Measurements from ENCODE around the gene C1orf210.

C1orf210 gene

GRCh38 chr1:43288058-43288784 is 2.8 kb upstream of the C1orf210 start:
- no peaks in the 10 kb centered on the region for H3K4me1 ChIP-seq (ENCODE audit: insufficient read depth, low read length, severe bottlenecking)
- H3F3A ChIP-seq (ENCODE audit: insufficient read depth, low read length) = no peaks in the 10 kb centered on the region
- H3K9ac ChIP-seq (ENCODE audit: low read length) = no peak overlapping the region
- H3K9me3 ChIP-seq (ENCODE audit: low read length) = no peaks in the 10 kb centered on the region
- no peaks in the 10 kb centered on the region for H3K79me2 ChIP-seq (ENCODE audit: insufficient read depth, low read length)
- no peaks in the 10 kb centered on the region for H3K9me2 ChIP-seq (ENCODE audit: low read depth, low read length)
- no peak overlapping the region for H3K27ac ChIP-seq (ENCODE audit: low read depth, low read length, poor library complexity, severe bottlenecking)
- TF ChIP-seq EZH2 (IDR thresholded peaks at IDR 0.05; ENCODE audit: borderline replicate concordance, low read length) (no peak), CTCF (IDR thresholded peaks at IDR 0.05; ENCODE audit: low read length) (no peak)
- H3K27me3 ChIP-seq (ENCODE audit: insufficient read depth, low read length) = no peaks in the 10 kb centered on the region
- no peaks in the 10 kb centered on the region for H4K20me1 ChIP-seq (ENCODE audit: insufficient read depth, low read length)
- no peaks in the 10 kb centered on the region for H3K36me3 ChIP-seq (ENCODE audit: insufficient read depth, low read length)
- no peak overlapping the region for H2AFZ ChIP-seq (ENCODE audit: low read length)
- no peak overlapping the region for H3K4me3 ChIP-seq (ENCODE audit: low read depth, low read length, poor library complexity, severe bottlenecking)
- H3K4me2 ChIP-seq (ENCODE audit: low read length) = no peak overlapping the region

GRCh38 chr1:43286533-43286932 is 1.2 kb upstream of the C1orf210 start:
- Histone ChIP-seq H3K27ac (ENCODE audit: low read depth, low read length, poor library complexity, severe bottlenecking) (no peak overlapping the region), H3K27me3 (ENCODE audit: insufficient read depth, low read length) (no peaks in the 10 kb centered on the region), H4K20me1 (ENCODE audit: insufficient read depth, low read length) (no peaks in the 10 kb centered on the region), H3F3A (ENCODE audit: insufficient read depth, low read length) (no peaks in the 10 kb centered on the region), H3K9ac (ENCODE audit: low read length) (no peak overlapping the region), H3K4me2 (ENCODE audit: low read length) (no peak overlapping the region), H3K4me3 (ENCODE audit: low read depth, low read length, poor library complexity, severe bottlenecking) (no peak overlapping the region), H3K9me2 (ENCODE audit: low read depth, low read length) (no peaks in the 10 kb centered on the region), H3K36me3 (ENCODE audit: insufficient read depth, low read length) (no peaks in the 10 kb centered on the region), H3K9me3 (ENCODE audit: low read length) (no peaks in the 10 kb centered on the region), H3K4me1 (ENCODE audit: insufficient read depth, low read length, severe bottlenecking) (no peaks in the 10 kb centered on the region), H2AFZ (ENCODE audit: low read length) (no peak overlapping the region), H3K79me2 (ENCODE audit: insufficient read depth, low read length) (no peaks in the 10 kb centered on the region)
- TF ChIP-seq EZH2 (IDR thresholded peaks at IDR 0.05; ENCODE audit: borderline replicate concordance, low read length) = no peak
- no peak for TF ChIP-seq CTCF (IDR thresholded peaks at IDR 0.05; ENCODE audit: low read length)

GRCh38 chr1:43286115-43286514 is 734 bp upstream of the C1orf210 start:
- H3K27me3 ChIP-seq (ENCODE audit: insufficient read depth, low read length) = no peaks in the 10 kb centered on the region
- no peaks in the 10 kb centered on the region for H3K4me1 ChIP-seq (ENCODE audit: insufficient read depth, low read length, severe bottlenecking)
- no peaks in the 10 kb centered on the region for H3K9me3 ChIP-seq (ENCODE audit: low read length)
- H3K9ac ChIP-seq (ENCODE audit: low read length) = no peak overlapping the region
- H3K27ac ChIP-seq (ENCODE audit: low read depth, low read length, poor library complexity, severe bottlenecking) = no peak overlapping the region
- H3F3A ChIP-seq (ENCODE audit: insufficient read depth, low read length) = no peaks in the 10 kb centered on the region
- no peak overlapping the region for H2AFZ ChIP-seq (ENCODE audit: low read length)
- TF ChIP-seq CTCF (IDR thresholded peaks at IDR 0.05; ENCODE audit: low read length) (no peak), EZH2 (IDR thresholded peaks at IDR 0.05; ENCODE audit: borderline replicate concordance, low read length) (no peak)
- H3K4me2 ChIP-seq (ENCODE audit: low read length) = no peak overlapping the region
- no peaks in the 10 kb centered on the region for H3K79me2 ChIP-seq (ENCODE audit: insufficient read depth, low read length)
- no peaks in the 10 kb centered on the region for H4K20me1 ChIP-seq (ENCODE audit: insufficient read depth, low read length)
- no peaks in the 10 kb centered on the region for H3K36me3 ChIP-seq (ENCODE audit: insufficient read depth, low read length)
- no peaks in the 10 kb centered on the region for H3K9me2 ChIP-seq (ENCODE audit: low read depth, low read length)
- H3K4me3 ChIP-seq (ENCODE audit: low read depth, low read length, poor library complexity, severe bottlenecking) = no peak overlapping the region
